H1 (cell line): ENCODE measurements around the gene METTL22. TPM values are rescaled to one million over a fixed set of nuclear protein-coding genes. Genes with fewer than 3 reads are reported as not detected.

ENCODE experiments used
- CTCF ChIA-PET: fragments of 300-600 bp; sonication (Branson Sonifier 250); formaldehyde crosslinking; loops from one replicate; lab custom pipeline; 2021; ENCODE audit not compliant: partially characterized antibody; lab: Charles Lee
- POLR2A ChIA-PET: fragments of 300-600 bp; sonication (Branson Sonifier 250); formaldehyde crosslinking; loops from one replicate; lab custom pipeline; 2021; ENCODE audit warnings: inconsistent platforms; ENCODE audit not compliant: partially characterized antibody; lab: Charles Lee
- DNase-seq, 2 experiments: peaks; one replicate each; pipeline versions ENCODE4 v3.0.0 to v3.0.0-alpha.2; 2010 to 2022; ENCODE audit warnings: low spot score in 2 of 2, low read depth in 1 of 2, mixed read lengths in 1 of 2
- FAIRE-seq: peaks from 2 replicates; lab custom pipeline; 2011; peaks lifted over from hg19 to GRCh38; lab: Jason Lieb, UNC
- H2AFZ ChIP-seq: 2 replicates; pipeline ENCODE4 v1.8.1; 2012; ENCODE audit warnings: low read length, inconsistent platforms
- H2AK5ac ChIP-seq: 2 replicates; pipeline ENCODE4 v1.6.1; 2013; ENCODE audit warnings: low read depth, low read length
- H2BK120ac ChIP-seq: replicated peaks from 2 replicates; pipeline ENCODE3; 2013; ENCODE audit warnings: low read depth, low read length, inconsistent platforms
- H2BK12ac ChIP-seq: 2 replicates; pipeline ENCODE4 v1.6.1; 2013; ENCODE audit warnings: low read depth, low read length
- H2BK15ac ChIP-seq: 2 replicates; pipeline ENCODE4 v1.6.1; 2013; ENCODE audit warnings: low read length
- H2BK20ac ChIP-seq: 2 replicates; pipeline ENCODE4 v1.6.1; 2013; ENCODE audit warnings: low read length
- H2BK5ac ChIP-seq: 2 replicates; pipeline ENCODE4 v1.6.1; 2013; ENCODE audit warnings: low read depth, low read length
- H3K14ac ChIP-seq: 2 replicates; pipeline ENCODE4 v1.6.1; 2013; ENCODE audit warnings: inconsistent platforms; ENCODE audit not compliant: insufficient read length
- H3K18ac ChIP-seq: 2 replicates; pipeline ENCODE4 v1.6.1; 2013; ENCODE audit warnings: low read length; ENCODE audit errors: extremely low read depth
- H3K23ac ChIP-seq: 2 replicates; pipeline ENCODE4 v1.6.1; 2013; ENCODE audit warnings: inconsistent platforms; ENCODE audit not compliant: insufficient read length
- H3K23me2 ChIP-seq: 2 replicates; pipeline ENCODE4 v1.6.1; 2013; ENCODE audit warnings: low read depth, low read length
- H3K27ac ChIP-seq: 2 replicates; pipeline ENCODE4 v1.6.1; 2011; ENCODE audit warnings: low read depth, low read length, inconsistent platforms
- H3K27me3 ChIP-seq, 4 experiments: replicated peaks in 1 of 4; 1 replicate in 1 of 4; 2 replicates in 3 of 4; pipeline versions ENCODE4 v1.6.1 to v1.8.1; 2011 to 2013; ENCODE audit warnings: low read length in 3 of 4, mild to moderate bottlenecking in 3 of 4, inconsistent platforms in 2 of 4, mixed read lengths in 2 of 4, moderate library complexity in 1 of 4; ENCODE audit not compliant: control insufficient read depth in 3 of 4, insufficient read depth in 3 of 4; ENCODE audit errors: extremely low read depth in 1 of 4
- H3K36me3 ChIP-seq, 4 experiments: 2 replicates each; pipeline versions ENCODE4 v1.6.1 to v1.8.1; 2011 to 2013; ENCODE audit warnings: mild to moderate bottlenecking in 4 of 4, low read length in 3 of 4, moderate library complexity in 2 of 4, control low read depth in 1 of 4, inconsistent platforms in 1 of 4; ENCODE audit not compliant: insufficient read depth in 4 of 4, control insufficient read depth in 2 of 4
- H3K4ac ChIP-seq: replicated peaks from 2 replicates; pipeline ENCODE3; 2013; ENCODE audit warnings: low read length, low read depth, mixed read lengths, inconsistent platforms; ENCODE audit not compliant: insufficient read length
- H3K4me1 ChIP-seq, 4 experiments: replicated peaks in 1 of 4; 1 replicate in 1 of 4; 2 replicates in 3 of 4; pipeline versions ENCODE4 v1.6.1 to v1.8.1; 2011 to 2013; ENCODE audit warnings: low read length in 3 of 4, inconsistent platforms in 2 of 4, mixed read lengths in 1 of 4; ENCODE audit not compliant: insufficient read depth in 4 of 4, control insufficient read depth in 3 of 4
- H3K4me2 ChIP-seq, 2 experiments: 2 replicates each; pipeline versions ENCODE4 v1.6.1 to v1.8.1; 2011 to 2013; ENCODE audit warnings: low read depth in 2 of 2, low read length in 2 of 2, control low read depth in 1 of 2, inconsistent platforms in 1 of 2, mild to moderate bottlenecking in 1 of 2; ENCODE audit not compliant: insufficient read depth in 1 of 2
- H3K4me3 ChIP-seq, 4 experiments: fragments of 200-600, 300-600 bp in 1 of 4; sonication (generic), shearing (Covaris generic), sonication (Bioruptor Twin) in 1 of 4; 2 replicates each; pipeline versions ENCODE4 v1.5.1 to v1.8.1; 2011 to 2016; ENCODE audit warnings: low read length in 4 of 4, low read depth in 3 of 4, control low read depth in 2 of 4, inconsistent platforms in 2 of 4, mild to moderate bottlenecking in 2 of 4, mixed read lengths in 1 of 4, moderate library complexity in 1 of 4; ENCODE audit not compliant: insufficient read depth in 2 of 4; ENCODE audit errors: extremely low read depth in 1 of 4
- H3K56ac ChIP-seq: replicated peaks from 2 replicates; pipeline ENCODE3; 2013; ENCODE audit warnings: low read depth, mild to moderate bottlenecking, mixed read lengths, low read length, inconsistent platforms; ENCODE audit not compliant: insufficient read length
- H3K79me1 ChIP-seq: 2 replicates; pipeline ENCODE4 v1.6.1; 2013; ENCODE audit warnings: low read depth, low read length, control low read depth
- H3K79me2 ChIP-seq, 2 experiments: 2 replicates each; pipeline versions ENCODE4 v1.6.1 to v1.8.1; 2012 to 2013; ENCODE audit warnings: low read length in 2 of 2, mild to moderate bottlenecking in 2 of 2, inconsistent platforms in 1 of 2; ENCODE audit not compliant: insufficient read depth in 2 of 2, control insufficient read depth in 1 of 2
- H3K9ac ChIP-seq, 4 experiments: replicated peaks in 1 of 4; 1 replicate in 1 of 4; 2 replicates in 3 of 4; pipeline versions ENCODE4 v1.6.1 to v1.8.1; 2011 to 2013; ENCODE audit warnings: low read depth in 3 of 4, low read length in 3 of 4, control low read depth in 2 of 4, mild to moderate bottlenecking in 2 of 4, moderate library complexity in 2 of 4, inconsistent platforms in 1 of 4; ENCODE audit errors: extremely low read depth in 1 of 4
- H3K9me3 ChIP-seq, 2 experiments: 2 replicates each; pipeline versions ENCODE4 v1.6.1 to v1.8.1; 2012 to 2013; ENCODE audit warnings: mild to moderate bottlenecking in 2 of 2, moderate library complexity in 2 of 2, control low read depth in 1 of 2, inconsistent platforms in 1 of 2, low read depth in 1 of 2, low read length in 1 of 2, mixed read lengths in 1 of 2; ENCODE audit not compliant: insufficient read depth in 2 of 2
- H4K20me1 ChIP-seq, 2 experiments: replicated peaks in 1 of 2; 2 replicates each; pipeline versions ENCODE3 to v1.8.1; 2011 to 2013; ENCODE audit warnings: inconsistent platforms in 2 of 2, low read length in 2 of 2, mild to moderate bottlenecking in 1 of 2; ENCODE audit not compliant: insufficient read depth in 2 of 2, control insufficient read depth in 1 of 2
- H4K5ac ChIP-seq: 2 replicates; pipeline ENCODE4 v1.6.1; 2013; ENCODE audit warnings: low read length, low read depth, mixed read lengths, inconsistent platforms; ENCODE audit not compliant: insufficient read length
- H4K8ac ChIP-seq: 2 replicates; pipeline ENCODE4 v1.8.0; 2013; ENCODE audit warnings: mild to moderate bottlenecking, moderate library complexity, low read length, inconsistent platforms; ENCODE audit not compliant: insufficient read depth; ENCODE audit errors: extremely low read depth
- H4K91ac ChIP-seq: replicated peaks from 2 replicates; pipeline ENCODE3; 2013; ENCODE audit warnings: low read length, mixed read lengths, inconsistent platforms; ENCODE audit not compliant: insufficient read length
- JUN ChIP-seq: IDR thresholded peaks from 2 replicates; pipeline ENCODE4 v1.6.1; 2011; ENCODE audit warnings: low read depth, mild to moderate bottlenecking, improper control_type of control experiment, low read length
- JUND ChIP-seq: IDR thresholded peaks from 2 replicates; pipeline ENCODE4 v1.6.1; 2011; ENCODE audit warnings: mild to moderate bottlenecking, improper control_type of control experiment, low read length
- WGBS, 2 experiments: shearing (Covaris generic) in 1 of 2; methylation state at CpG; one replicate each; pipeline versions ENCODE4 v1.1.6 to v1.1.7; 2013 to 2015; ENCODE audit warnings: low lambda C conversion rate in 2 of 2, mixed read lengths in 2 of 2, inconsistent platforms in 1 of 2, low coverage in 1 of 2, missing lambda C conversion rate in 1 of 2; ENCODE audit not compliant: insufficient replicate concordance in 2 of 2, insufficient coverage in 1 of 2, insufficient read length in 1 of 2; ENCODE audit errors: extremely low coverage in 1 of 2, missing lambda C conversion rate in 1 of 2; 5-methylcytosine and 5-hydroxymethylcytosine counted together
- polyA plus RNA-seq, 7 experiments: library from polyadenylated mRNA; depleted of rRNA in 3 of 7; stranded (reverse) in 5 of 7; unstranded in 2 of 7; fragments of >200 nt in 5 of 7; fragments of 200-250 nt in 2 of 7; gene quantifications; 1 replicate in 5 of 7; 2 replicates in 1 of 7; 4 replicates in 1 of 7; pipeline versions ENCODE4 v1.2.1 to v1.2.3, GENCODE V29; 2011 to 2013; ENCODE audit warnings: missing spikeins in 2 of 7, mixed read lengths in 2 of 7
- total RNA-seq: library from RNA; stranded (reverse); fragmentation: NEBNext Ultra II Directional; extraction: Animal tissue kit (Norgen Biotek cat#: 25700); gene quantifications from 2 replicates; pipeline ENCODE4 v1.2.1, GENCODE V29; 2021

Gene METTL22
- total and polyA plus RNA-seq, 2 of the 8 experiments (the other 6 are each of a cell fraction or from before 2014, with no cell fraction given), result 56.7 to 85.2 TPM

DNA sequence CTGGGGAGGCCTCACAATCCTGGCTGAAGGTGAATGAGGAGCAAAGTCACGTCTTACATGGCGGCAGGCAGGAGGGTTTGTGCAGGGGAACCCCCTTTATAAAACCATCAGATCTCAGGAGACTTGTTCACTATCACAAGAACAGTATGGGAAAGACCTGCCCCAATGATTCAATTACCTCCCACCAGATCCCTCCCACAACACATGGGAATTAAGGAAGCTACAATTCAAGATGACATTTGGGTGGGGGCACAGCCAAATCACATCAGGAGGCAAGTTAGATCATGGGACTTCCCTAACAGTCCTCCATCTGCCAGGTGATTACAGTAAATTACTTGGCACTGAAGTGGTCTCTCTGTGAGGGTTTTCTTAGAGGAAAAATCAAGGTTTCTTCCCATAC, 36.5 kb upstream of the METTL22 start:
- Histone ChIP-seq H3K23ac (no peak overlapping the region), H2BK15ac (no peak overlapping the region), H3K4me3 (no peak overlapping the region), H3K79me2 (no peaks in the 10 kb centered on the region), H3K27ac (no peak overlapping the region), H3K4me2 (no peak overlapping the region), H2BK20ac (no peak overlapping the region), H3K4me1 (peaks cover 0 to 11% (median 3%) of the 10 kb centered on the region in 4 experiments; a peak in 2 of 7 replicates), H2AK5ac (no peak overlapping the region), H3K9ac (no peak overlapping the region), H4K8ac (no peak overlapping the region), H3K18ac (no peak overlapping the region), H3K23me2 (peaks cover 11% of the 10 kb centered on the region), H4K20me1 (no peaks in the 10 kb centered on the region), H3K27me3 (peaks cover 7 to 17% (median 11%) of the 10 kb centered on the region in 4 experiments; a peak in 6 of 7 replicates), H3K36me3 (no peaks in the 10 kb centered on the region; a peak in 1 of 8 replicates), H3K14ac (no peak overlapping the region), H3K56ac (no peak overlapping the region), H4K91ac (no peak overlapping the region), H3K9me3 (no peaks in the 10 kb centered on the region), H4K5ac (no peak overlapping the region), H2BK120ac (no peak overlapping the region), H2AFZ (no peak overlapping the region), H2BK5ac (no peak overlapping the region), H2BK12ac (no peak overlapping the region), H3K79me1 (no peaks in the 10 kb centered on the region), H3K4ac (no peak overlapping the region)
- CTCF ChIA-PET, result interaction anchor here (1.2 to 12.4 kb wide), 4 partner anchors 15 to 51 kb away, joined by 3 to 162 read pairs (median 8); partner anchors contain the start of gene METTL22
- FAIRE-seq (no peak), DNase-seq (no peak)
- no peak for TF ChIP-seq JUN
- TF ChIP-seq JUND, result no peak
- 90% methylated on average over 2 of the region's 2 CpGs; no CpG with 5 or more reads in 1 of the 2 experiments for WGBS, 2 experiments
- POLR2A ChIA-PET, result interaction anchor here (0.9 to 2.9 kb wide), 5 partner anchors 13 to 54 kb away, joined by 3 to 12 read pairs (median 4); partner anchors contain the start of gene METTL22
